Fibroblast of lung (primary cell): Measurements from ENCODE around the gene MYBPH. TPM values are rescaled to one million over a fixed set of nuclear protein-coding genes. Genes with fewer than 3 reads are reported as not detected.

Experiments used
- DNase-seq, 2 donors: peaks; one replicate each; pipeline versions ENCODE4 v3.0.0 to v3.0.0-alpha.2; 2010; ENCODE audit warnings: low read depth in 2 of 2
- H2AFZ ChIP-seq: 2 replicates; pipeline ENCODE4 v1.5.1; 2012; ENCODE audit warnings: low read length, control low read depth, inconsistent platforms
- H3K27ac ChIP-seq: 2 replicates; pipeline ENCODE4 v1.5.1; 2011; ENCODE audit warnings: low read length, control low read depth; ENCODE audit not compliant: insufficient read depth
- H3K27me3 ChIP-seq: 2 replicates; pipeline ENCODE4 v1.5.1; 2011; ENCODE audit warnings: mild to moderate bottlenecking, low read length; ENCODE audit not compliant: control insufficient read depth, insufficient read depth
- H3K36me3 ChIP-seq: 2 replicates; pipeline ENCODE4 v1.5.1; 2011; ENCODE audit warnings: low read length; ENCODE audit not compliant: control insufficient read depth, insufficient read depth
- H3K4me1 ChIP-seq: 2 replicates; pipeline ENCODE4 v1.5.1; 2011; ENCODE audit warnings: low read length; ENCODE audit not compliant: control insufficient read depth, insufficient read depth; ENCODE audit errors: extremely low read depth
- H3K4me2 ChIP-seq: 2 replicates; pipeline ENCODE4 v1.5.1; 2011; ENCODE audit warnings: low read length, control low read depth; ENCODE audit not compliant: insufficient read depth; ENCODE audit errors: extremely low read depth
- H3K4me3 ChIP-seq, 4 experiments: fragments of 200-600 bp in 1 of 4; sonication (generic) in 1 of 4; replicated peaks in 1 of 4; 2 replicates each; pipeline ENCODE4 v1.5.1; 2011 to 2016; ENCODE audit warnings: low read length in 4 of 4, low read depth in 3 of 4, mild to moderate bottlenecking in 3 of 4, control low read depth in 2 of 4, inconsistent platforms in 1 of 4, mixed read lengths in 1 of 4; ENCODE audit not compliant: insufficient read depth in 1 of 4; ENCODE audit errors: control extremely low read depth in 1 of 4
- H3K79me2 ChIP-seq: 2 replicates; pipeline ENCODE4 v1.5.1; 2012; ENCODE audit warnings: mild to moderate bottlenecking, low read length, inconsistent platforms; ENCODE audit not compliant: control insufficient read depth, insufficient read depth
- H3K9ac ChIP-seq: 2 replicates; pipeline ENCODE4 v1.5.1; 2011; ENCODE audit warnings: mild to moderate bottlenecking, low read length, control low read depth; ENCODE audit not compliant: insufficient read depth
- H3K9me3 ChIP-seq: 2 replicates; pipeline ENCODE4 v1.5.1; 2012; ENCODE audit warnings: low read depth, low read length; ENCODE audit not compliant: control insufficient read depth, insufficient read depth
- H4K20me1 ChIP-seq: 2 replicates; pipeline ENCODE4 v1.5.1; 2011; ENCODE audit warnings: low read length; ENCODE audit not compliant: control insufficient read depth, insufficient read depth; ENCODE audit errors: extremely low read depth
- CTCF ChIP-seq, 2 donors: IDR thresholded peaks in 1 of 2; conservative IDR thresholded peaks in 1 of 2; 1 replicate in 1 of 2; 2 replicates in 1 of 2; pipeline ENCODE4 v1.5.1; 2011 to 2012; ENCODE audit warnings: low read length in 2 of 2, control low read depth in 1 of 2, inconsistent platforms in 1 of 2, low read depth in 1 of 2, mild to moderate bottlenecking in 1 of 2
- EZH2 ChIP-seq: IDR thresholded peaks from 2 replicates; pipeline ENCODE4 v1.5.1; 2012; ENCODE audit warnings: low read length, control low read depth, mild to moderate bottlenecking; ENCODE audit errors: missing control alignments
- polyA plus RNA-seq, 2 donors: library from polyadenylated mRNA; depleted of rRNA in 1 of 2; stranded (reverse) in 1 of 2; unstranded in 1 of 2; fragments of >200 nt; gene quantifications; 2 replicates each; pipeline ENCODE4 v1.2.1, GENCODE V29; 2011 to 2012; ENCODE audit warnings: missing spikeins in 1 of 2
- total RNA-seq: library from RNA; depleted of rRNA; stranded (reverse); fragments of >200 nt; gene quantifications from 2 replicates; pipeline ENCODE4 v1.2.1, GENCODE V29; 2014

The MYBPH gene
- total and polyA plus RNA-seq, 2 donors (not counting 1 experiment from before 2014, with no cell fraction given), result 0.17 to 5.5 TPM

GRCh38 chr1:203165101-203165799, 10.4 kb downstream of the MYBPH start:
- H3K4me1 ChIP-seq, result no peaks in the 10 kb centered on the region
- no peak overlapping the region for H3K4me2 ChIP-seq
- H3K36me3 ChIP-seq, result no peaks in the 10 kb centered on the region
- no peaks in the 10 kb centered on the region for H3K9me3 ChIP-seq
- no peak overlapping the region for H3K9ac ChIP-seq
- H3K4me3 ChIP-seq, result no peak overlapping the region
- peaks cover 10% of the 10 kb centered on the region for H3K27me3 ChIP-seq
- no peak for DNase-seq
- H3K27ac ChIP-seq, result no peak overlapping the region
- H2AFZ ChIP-seq, result no peak overlapping the region
- no peaks in the 10 kb centered on the region for H3K79me2 ChIP-seq
- no peak for TF ChIP-seq EZH2
- no peak for TF ChIP-seq CTCF (conservative IDR thresholded peaks at IDR 0.05 in 1 of 2, IDR thresholded peaks at IDR 0.05 in 1 of 2; ENCODE audit: low read depth in 1 of 2, low read length in 2 of 2)
- H4K20me1 ChIP-seq, result no peaks in the 10 kb centered on the region

GRCh38 chr1:203163891-203164635, 11.6 kb downstream of the MYBPH start:
- Histone ChIP-seq H3K4me1 (no peaks in the 10 kb centered on the region), H3K36me3 (no peaks in the 10 kb centered on the region), H3K27ac (no peak overlapping the region), H3K27me3 (peaks cover 10% of the 10 kb centered on the region), H2AFZ (no peak overlapping the region), H3K9ac (no peak overlapping the region), H3K4me2 (no peak overlapping the region), H3K4me3 (no peak overlapping the region), H3K79me2 (no peaks in the 10 kb centered on the region), H4K20me1 (no peaks in the 10 kb centered on the region), H3K9me3 (no peaks in the 10 kb centered on the region)
- TF ChIP-seq EZH2, result no peak
- no peak for TF ChIP-seq CTCF (conservative IDR thresholded peaks at IDR 0.05 in 1 of 2, IDR thresholded peaks at IDR 0.05 in 1 of 2; ENCODE audit: low read depth in 1 of 2, low read length in 2 of 2)
- DNase-seq, result no peak

GRCh38 chr1:203162403-203162802, 13.2 kb downstream of the MYBPH start:
- Histone ChIP-seq H3K4me3 (no peak overlapping the region), H3K36me3 (no peaks in the 10 kb centered on the region), H3K4me2 (no peak overlapping the region), H3K79me2 (no peaks in the 10 kb centered on the region), H4K20me1 (no peaks in the 10 kb centered on the region), H3K27ac (no peak overlapping the region), H3K9me3 (no peaks in the 10 kb centered on the region), H3K9ac (no peak overlapping the region), H2AFZ (no peak overlapping the region), H3K4me1 (no peaks in the 10 kb centered on the region), H3K27me3 (peaks cover 10% of the 10 kb centered on the region)
- TF ChIP-seq CTCF (conservative IDR thresholded peaks at IDR 0.05 in 1 of 2, IDR thresholded peaks at IDR 0.05 in 1 of 2; ENCODE audit: low read depth in 1 of 2, low read length in 2 of 2) (no peak), EZH2 (no peak)
- DNase-seq, result no peak
